ENCODE data around the gene TCTA.

DNA sequence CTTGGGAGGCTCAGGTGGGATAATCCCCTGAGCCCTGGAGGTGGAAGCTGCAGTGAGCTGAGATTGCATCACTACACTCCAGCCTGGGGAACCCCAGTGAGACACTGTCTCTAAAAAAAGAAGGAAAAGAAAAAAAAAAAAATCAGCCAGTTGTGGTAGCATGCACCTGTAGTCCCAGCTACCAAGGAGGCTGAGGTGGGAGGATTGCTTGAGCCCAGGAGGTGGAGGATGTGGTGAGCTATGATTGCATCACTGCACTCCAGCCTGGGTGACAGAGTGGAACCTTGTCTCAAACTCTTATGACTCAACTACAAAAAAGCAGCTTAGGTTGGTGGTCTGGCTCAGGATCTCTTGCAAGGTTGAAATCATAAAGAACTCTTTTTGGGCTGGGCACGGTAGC, 34.7 kb upstream of the TCTA start:
- TF ChIP-seq, protein P1, sequence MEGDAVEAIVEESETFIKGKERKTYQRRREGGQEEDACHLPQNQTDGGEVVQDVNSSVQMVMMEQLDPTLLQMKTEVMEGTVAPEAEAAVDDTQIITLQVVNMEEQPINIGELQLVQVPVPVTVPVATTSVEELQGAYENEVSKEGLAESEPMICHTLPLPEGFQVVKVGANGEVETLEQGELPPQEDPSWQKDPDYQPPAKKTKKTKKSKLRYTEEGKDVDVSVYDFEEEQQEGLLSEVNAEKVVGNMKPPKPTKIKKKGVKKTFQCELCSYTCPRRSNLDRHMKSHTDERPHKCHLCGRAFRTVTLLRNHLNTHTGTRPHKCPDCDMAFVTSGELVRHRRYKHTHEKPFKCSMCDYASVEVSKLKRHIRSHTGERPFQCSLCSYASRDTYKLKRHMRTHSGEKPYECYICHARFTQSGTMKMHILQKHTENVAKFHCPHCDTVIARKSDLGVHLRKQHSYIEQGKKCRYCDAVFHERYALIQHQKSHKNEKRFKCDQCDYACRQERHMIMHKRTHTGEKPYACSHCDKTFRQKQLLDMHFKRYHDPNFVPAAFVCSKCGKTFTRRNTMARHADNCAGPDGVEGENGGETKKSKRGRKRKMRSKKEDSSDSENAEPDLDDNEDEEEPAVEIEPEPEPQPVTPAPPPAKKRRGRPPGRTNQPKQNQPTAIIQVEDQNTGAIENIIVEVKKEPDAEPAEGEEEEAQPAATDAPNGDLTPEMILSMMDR (conservative IDR thresholded peaks at IDR 0.05; ENCODE audit: low read depth, low read length): no peak
- no peak for TF ChIP-seq EZH2 (IDR thresholded peaks at IDR 0.05; ENCODE audit: borderline replicate concordance, low read depth, low read length, poor library complexity, severe bottlenecking)
